DMS114 treated with DMSO at 0.1 percent for 48 hours (cell line): ENCODE measurements around the gene CRACDL.

Experiments
- DNase-seq: peaks from one replicate; lab custom pipeline; 2025; ENCODE audit not compliant: unreplicated experiment; lab: John Stamatoyannopoulos, UW

CRACDL gene

DNA sequence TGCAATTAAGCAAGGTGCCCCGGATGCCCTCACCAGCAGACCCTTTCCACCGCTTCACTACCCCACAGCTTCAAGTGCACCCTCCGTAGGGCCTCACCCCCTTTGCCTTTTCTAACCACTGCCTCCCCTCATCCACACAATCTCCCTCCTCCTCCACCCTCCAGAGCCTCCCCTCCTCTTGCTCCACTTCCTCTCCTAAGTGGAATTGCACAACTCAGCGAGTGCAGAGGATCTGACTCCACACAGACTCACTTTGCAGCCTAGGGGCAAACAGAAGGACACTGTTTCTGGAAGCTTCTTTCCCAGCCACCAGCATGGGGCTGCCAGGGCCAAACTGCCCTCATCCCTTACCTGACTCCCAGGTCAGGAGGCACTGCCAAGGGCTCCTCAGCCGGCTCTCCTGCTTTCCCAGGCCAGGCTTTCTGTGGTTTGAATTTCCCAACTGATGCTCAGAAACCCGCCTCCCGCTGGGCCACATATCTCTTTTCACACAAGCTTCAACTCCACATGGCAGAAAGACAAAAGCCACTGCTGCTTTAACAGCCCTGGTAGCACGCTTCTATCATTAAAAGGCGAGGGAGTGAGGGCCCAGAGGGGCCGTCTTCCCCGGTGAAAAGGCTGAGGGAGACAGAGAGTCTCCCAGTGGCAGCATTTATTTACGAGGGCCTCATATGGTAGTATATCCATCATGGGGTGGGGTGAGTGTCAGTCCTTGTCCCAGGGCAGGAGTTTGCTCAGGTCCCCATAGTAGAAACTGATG is 130.4 kb downstream of the CRACDL start:
- no peak for DNase-seq

DNA sequence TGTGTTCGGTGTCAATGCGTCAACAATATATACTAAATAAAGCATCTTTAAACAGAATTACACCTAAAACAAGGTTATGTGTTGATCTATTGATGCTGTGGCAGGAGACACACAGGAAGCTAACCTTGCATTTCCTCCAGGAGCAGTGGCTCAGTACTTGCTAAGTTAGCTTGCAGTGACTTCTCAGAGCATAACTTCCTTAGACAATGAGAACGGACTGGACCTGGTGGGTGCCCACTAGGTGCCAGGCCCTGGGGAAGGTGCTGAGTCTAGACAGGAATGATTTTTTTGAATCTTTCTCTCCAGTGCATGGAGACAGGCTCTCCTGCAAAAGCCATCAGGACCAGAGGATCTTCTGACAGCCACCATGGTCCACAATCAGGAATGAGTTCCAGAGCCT is 131.3 kb downstream of the CRACDL start:
- DNase-seq = no peak

DNA sequence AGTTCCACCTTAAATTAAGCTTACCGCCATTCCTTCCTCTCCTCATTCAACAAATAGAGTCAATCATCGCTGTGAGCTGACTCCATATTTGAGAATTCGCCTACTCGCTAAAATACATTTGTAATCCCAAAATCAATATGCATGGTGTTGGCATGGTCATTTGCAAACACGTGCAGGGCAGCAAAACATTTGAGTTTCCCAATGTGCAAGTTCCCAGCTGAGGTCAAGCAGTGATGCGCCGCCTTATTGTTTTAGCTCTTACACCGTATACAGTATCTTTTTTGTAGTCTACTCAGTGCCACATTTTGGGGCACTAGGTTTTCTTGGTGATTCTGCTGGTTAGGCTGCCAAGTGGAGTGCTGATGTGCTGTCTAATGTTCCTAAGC is 131.8 kb downstream of the CRACDL start:
- DNase-seq = no peak

DNA sequence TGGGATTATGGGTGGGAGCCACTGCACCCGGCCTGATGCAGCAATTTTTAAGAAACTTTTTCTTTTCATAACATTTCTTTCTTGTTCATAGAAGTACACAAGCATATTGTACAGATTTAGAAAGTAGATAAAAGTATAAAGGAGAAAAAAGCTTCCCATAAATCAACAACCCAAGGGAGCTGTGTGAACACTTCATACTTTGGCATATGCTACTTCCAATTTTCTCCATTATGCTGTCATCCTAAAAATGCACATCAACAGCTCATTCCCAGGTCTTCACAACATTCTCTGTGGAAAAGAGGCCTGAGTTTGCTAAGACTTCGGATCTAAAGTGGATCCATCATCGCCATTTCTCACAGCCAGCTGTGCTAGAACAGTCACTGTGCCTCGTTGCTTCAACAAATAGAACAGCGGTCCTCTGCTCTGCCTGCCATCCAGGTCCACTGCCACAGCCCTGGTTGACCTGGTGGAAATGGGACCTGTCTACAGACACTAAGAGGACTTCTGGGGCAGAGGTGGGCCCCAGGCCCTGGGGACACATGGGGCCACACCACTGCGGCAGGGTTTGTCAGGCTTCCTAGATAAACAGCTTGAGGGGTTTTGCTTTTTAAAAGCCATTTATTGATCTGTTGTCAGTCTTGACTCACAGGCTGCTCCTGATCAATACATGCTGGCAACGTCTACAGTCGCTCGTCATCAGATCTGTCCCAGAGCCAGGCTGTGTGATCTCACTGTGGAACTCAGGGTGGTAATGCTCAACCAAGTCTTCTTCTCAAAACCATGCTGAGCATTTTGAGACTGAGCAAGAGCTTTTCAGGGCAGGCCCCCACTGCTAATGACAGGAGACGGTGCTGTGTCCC is 132.4 kb downstream of the CRACDL start:
- no peak for DNase-seq

DNA sequence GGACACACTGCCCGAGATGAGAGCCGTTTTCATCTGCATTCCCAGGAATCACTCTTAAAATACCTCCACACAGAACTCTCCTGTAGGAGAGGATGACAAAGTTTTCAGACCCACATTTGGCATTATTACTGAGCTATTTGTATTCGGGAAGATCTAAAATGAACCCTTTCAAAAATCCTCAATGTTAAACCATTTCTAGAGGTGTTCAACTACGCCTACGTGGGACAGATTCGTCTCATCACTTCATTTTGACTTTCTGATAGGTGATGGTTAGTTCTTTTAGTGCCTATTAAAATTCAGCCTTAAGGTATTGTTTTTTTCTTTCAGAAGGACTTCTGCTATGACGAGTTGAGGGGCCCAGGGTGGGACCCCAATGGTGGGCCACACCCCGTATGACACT is 133.7 kb downstream of the CRACDL start:
- no peak for DNase-seq

DNA sequence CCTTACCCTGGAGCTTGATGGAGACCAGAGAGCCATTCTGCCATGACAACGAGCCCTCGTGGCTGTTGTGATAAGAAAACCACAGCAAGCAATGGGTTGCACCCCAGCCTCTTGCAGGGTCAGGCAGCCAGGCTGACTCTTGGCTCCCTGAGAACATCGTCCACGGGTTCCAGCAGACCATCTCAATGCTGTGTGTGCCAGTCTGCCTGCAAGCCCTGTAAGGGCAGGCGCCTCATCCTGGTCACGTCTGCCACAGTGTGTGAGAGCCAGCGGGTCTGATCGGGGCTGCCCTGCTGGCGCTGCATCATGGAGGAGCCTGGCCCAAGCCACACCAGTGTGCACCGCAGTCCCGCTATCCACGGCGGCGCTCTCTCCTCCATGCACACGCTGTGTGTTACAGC is 134.1 kb downstream of the CRACDL start:
- DNase-seq = no peak

DNA sequence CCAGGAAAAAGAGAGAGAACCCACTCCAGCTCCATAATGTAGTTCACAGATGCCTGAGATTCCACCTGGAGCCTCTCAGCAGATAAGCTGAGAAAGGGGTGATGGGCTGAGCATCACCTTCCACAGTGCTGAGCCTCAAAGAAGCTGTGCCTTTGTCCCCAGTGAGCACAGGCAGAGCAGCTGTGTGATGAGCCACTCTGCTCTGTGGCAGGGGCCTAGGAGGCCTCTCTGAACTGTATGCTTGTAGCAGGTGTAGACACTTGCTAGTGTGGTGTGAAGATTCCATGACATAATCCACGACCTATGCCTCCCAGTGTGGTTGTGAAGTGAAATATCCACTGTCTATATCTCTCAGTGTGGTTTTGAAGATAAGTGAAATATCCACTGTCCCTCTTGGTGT is 134.7 kb downstream of the CRACDL start:
- DNase-seq = no peak

DNA sequence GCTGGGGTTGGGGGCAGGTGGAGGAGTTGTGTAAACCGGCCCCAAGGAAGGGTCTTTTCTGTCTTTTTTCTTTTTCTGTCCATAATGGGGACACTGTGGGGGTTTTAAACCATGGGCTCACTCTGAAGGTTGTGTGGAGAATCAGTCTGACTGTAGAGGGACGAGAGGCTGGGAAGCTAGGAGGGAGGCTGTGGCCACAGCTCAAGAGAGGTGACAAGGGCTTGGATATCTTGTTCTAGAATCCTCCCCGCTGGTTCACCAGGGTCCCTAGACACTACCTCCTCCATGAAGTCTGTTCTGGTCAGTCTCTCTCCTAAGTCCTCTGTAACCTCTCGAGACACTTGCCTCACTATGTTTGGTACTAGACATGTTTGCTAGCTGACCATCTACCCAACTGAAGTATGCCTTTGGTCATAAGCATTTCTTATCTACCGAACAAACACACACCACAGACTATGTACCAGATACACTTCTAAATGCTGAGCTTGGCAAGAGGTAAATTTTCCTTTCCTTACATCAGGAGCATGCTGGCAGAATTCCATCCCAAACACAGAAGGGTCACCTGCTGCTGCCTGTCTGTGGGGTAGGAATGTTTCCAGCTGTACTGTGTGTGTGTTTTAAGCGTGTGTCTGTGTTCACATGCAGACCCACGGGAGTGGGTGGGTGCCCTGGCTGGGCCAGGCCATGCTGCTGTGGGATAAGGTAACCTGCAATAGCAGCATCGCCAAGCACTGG is 135.5 kb downstream of the CRACDL start:
- DNase-seq = no peak

DNA sequence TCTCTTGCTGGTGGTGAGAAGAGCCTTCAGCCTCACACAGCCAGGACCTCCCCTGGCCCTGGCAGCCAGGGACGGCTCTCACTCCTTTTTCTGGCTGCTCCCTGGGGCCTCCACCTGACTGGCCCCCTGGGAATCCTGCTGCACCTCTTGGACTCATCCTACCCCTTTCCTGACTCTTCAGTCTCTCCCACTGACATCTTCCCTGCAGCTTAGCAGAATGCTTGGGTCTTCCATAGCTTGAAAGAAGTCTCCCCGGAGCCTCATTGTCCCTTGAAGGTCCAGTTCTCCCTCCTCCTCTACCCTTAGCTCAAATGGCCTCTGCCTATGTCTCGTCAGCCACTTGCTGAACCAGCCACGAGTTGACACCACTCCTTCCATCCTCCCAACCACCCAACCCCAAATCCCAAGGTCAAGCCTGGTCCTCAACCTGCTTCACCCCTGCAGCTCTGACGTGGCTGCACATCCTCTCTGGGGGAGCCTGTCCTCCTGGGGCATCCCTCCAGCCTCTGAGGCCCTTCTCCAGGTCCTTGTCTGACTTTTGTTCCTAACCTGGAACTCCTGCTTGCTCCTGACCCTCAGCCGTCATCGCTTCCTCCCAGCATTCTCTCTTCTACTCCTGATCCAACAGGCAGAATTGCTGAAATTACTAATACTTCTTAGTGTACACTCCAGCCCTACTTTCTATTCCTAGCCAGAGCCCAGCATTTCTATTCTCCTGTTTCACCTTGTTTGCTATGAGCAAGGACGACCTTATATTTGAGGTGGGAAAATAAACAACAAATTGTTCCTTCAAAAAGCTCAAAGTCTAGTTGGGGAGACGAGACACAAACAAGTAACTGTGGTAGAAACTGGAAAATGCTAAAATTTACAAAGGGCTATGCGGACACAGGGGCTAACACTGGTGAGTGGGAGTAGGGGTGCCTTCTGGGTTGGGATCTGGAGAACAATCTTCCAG is 136.4 kb downstream of the CRACDL start:
- DNase-seq = no peak

DNA sequence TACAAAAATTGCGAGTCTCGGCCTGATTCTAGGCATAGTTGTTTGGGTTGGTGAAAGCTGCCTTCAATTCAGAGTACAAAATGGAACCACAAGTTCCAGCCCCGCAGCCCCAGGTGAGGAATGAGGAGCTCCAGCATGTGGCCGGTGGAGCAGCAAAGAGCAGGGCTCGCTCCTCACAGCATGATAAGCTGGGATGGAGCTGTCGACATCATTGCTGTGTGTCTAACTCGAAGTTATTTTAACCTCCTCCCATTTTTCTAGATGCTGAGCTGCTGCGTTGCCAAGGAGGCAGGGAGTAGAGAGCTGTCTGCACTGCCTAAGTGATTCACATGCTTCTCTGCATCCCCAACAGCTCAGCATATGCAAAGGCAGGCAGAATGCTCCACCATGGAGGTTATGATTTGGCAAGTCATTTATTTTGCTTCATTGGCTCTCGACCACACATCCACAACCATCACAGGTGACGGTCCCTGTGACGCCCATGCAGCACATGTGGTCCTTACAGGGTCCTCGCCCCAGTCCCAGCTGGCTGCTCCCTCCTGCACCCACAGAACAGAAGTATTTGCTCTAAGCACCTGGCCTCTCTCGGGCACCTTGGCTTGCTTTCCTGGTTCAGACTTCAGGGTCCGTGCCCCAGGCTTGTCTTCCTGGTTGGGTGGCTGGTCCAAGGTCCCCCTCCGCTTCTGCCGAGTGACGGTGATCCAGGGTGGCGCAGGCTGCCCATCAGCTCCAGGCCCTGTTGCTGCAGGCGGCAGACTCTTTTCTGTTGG is 139.1 kb downstream of the CRACDL start:
- no peak for DNase-seq

DNA sequence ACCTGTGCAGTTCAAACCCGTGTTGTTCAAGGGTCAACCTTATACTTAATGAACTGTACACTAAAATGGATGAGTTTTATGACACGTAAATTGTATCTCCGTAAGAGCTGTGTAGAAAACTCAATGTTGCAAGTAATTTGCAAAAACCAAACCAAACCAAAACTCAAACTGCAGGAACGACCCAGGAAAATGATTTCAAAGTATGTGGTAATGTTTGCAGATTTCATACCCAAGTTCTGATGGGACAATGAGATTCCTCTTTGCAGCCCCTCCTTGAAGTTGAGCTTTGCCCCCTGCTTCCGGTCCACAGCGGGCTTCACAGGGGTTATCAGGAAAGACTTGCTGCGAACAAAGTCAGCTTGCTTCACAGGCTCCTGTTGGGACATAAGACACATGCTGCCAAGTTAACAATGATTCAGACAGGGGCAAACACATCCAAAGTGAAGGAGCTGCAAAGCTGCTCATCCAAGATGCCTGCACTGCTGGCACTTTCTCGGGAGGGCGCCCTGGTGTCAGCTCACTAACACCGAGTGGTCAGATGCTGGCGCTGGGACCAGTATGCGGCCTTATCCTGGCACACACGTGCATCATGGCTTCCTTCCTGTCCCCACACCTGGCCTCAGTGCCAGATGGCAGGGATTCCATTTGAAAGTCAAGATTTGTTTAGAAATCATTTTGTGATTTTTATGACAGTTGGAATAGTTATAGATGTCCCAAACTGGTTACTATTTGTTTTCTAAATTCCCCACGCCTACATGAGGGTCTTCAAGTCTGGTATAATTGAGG is 139.9 kb downstream of the CRACDL start:
- DNase-seq = no peak

DNA sequence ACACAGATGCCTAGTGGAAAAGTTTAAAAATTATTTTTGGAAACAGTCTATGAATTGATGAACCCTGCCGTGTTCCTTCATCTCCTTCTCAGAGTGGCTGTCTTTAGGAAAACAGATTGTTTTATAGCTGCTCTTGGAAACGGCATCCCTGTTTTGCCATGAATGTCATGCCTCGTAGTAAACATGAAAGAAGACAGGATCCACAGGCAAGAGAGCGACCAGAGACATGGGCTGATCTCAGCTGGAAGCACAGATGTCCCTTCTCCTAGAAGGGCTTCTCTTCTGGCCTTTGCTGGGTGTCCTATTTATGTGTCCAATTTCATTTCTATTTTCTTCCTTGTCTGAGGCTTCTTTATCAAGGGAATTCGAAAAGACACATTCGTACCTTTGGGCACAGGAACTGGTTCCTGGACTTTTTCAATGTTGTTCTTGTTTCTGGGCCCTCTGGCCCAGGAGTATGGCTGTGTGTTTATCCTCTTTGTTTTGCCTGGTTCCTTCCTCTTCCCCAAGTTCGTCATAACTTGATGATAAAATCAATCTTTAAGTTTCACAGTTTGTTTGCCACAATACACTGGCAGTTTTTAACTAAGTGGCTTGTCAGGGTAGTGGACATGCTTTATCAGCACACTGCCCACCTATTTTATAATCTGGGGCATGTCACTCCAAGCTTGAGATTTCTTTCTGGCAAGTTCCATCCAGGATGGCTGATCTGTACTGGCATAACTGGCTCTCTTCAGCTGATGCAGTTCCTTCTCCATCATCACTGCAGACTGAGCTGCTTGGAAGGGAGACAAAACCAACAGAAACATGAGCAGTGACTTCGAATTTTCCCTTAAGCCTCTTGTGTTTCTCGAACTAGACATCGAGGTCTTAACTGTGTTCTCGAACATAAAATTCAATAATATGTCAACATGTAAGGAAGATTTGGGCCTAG is 141.9 kb downstream of the CRACDL start:
- DNase-seq = no peak

DNA sequence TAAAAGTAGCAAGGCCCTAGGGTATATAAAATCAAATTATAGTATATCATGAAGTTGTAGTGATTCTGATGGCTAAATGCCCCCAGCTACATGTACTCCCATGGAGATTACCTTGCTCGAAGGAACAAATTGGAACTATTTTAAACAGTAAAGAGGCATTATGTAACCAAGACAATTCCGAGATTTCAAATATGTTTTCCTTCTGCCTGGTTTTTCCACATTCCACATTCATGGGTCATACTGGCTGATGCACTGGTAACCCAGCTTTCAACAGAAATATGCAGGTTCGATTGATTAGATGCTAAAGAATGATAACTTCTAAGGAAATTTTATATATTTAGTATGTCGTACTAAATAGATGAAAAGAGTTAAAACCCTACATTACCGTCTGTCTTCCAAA is 142.8 kb downstream of the CRACDL start:
- DNase-seq = no peak

DNA sequence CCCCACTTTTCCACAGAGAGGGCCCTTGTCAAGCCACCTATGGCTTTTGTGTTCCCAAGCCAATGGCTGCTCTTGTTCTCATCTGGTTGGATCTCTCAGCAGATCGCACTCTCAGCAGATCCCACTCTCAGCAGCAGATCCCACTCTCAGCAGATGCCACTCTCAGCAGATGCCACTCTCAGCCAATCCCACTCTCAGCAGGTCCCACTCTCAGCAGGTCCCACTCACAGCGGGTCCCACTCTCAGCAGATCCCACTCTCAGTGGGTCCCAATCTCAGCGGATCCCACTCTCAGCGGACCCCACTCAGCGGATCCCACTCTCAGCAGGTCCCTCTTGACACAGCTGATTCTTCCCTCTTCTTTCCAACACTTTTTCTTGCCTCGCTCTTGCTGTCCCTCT is 145.8 kb downstream of the CRACDL start:
- no peak for DNase-seq

DNA sequence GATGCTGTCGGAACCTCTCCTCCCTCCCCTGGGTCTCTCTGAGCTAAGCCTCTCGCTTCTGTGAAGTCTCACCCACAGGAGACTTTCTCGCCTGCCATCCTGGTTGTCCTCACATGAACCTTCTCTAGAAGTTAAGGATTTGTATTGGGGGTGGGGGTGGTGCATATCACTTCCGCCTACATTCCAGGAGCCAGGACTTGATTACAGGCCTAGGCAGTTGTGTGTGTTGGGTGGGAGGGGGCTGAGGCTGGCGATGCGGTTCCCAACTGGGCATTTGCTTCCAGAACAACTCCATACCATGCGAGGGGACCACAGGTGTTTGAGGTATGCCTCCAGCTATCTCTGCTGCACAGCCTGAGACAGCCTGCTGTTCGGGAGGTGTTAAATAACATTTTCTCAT is 148.3 kb downstream of the CRACDL start:
- no peak for DNase-seq

DNA sequence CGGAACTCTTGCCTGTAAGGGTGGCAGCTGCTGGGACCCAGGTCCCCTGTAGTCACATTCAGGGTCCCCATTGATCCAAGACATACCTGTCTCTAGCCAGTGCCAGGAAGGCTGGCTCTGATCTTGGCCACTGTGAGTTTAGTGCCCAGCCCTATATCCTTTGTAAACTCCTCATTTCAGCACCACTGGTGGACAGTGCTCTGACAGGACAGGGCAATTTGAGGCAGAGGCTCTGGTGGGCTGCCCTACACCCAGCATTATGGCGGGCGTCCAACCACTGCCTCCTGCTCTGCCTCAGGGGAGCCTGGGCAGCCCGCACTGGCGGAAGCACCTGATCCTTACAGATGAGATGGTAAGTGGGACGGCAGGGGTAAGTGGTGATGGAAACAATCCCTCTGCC is 149.8 kb downstream of the CRACDL start:
- no peak for DNase-seq

DNA sequence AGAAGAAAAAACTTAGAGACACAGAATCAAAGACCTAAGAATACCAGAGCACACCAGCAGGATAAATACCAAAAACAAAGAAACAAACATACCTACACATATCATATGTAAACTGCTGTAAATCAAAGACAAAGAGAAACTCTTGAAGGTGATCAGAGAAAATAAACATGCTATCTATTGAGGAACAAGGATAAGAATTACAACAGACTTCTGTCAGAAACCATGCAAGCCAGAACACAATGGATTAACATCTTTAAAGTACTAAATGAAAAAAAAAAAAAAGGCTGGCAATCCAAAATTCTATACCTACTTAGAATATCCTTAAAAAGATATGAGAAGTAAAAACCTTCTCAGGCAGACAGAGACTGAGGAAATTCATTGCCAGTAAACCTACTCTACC is 153.5 kb downstream of the CRACDL start:
- no peak for DNase-seq

DNA sequence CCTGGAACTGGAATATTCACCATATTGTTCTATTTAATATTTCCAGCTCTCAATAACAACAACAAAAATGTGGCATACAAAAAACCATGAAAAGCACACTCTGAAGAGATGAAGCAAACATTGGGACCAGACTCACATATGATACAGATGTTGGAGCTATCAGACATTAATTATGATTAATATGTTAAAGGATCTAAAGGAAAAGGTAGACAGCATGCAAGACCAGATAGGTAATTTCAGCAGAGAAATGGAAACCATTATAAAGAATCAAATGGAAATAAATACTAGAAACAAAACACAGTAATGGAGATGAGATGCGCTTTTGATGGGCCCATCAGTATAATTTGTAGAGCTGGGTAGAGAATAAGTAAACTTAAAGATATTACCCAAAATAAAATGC is 154.2 kb downstream of the CRACDL start:
- DNase-seq = no peak
